GM21447 (cell line): Measurements from ENCODE around the gene ITPKA.

ENCODE experiments used
- ATAC-seq: cut with Tn5 transposase; IDR thresholded peaks from one replicate; pipeline ENCODE4 v1.9.1; 2021; ENCODE audit not compliant: unreplicated experiment

Gene ITPKA

DNA sequence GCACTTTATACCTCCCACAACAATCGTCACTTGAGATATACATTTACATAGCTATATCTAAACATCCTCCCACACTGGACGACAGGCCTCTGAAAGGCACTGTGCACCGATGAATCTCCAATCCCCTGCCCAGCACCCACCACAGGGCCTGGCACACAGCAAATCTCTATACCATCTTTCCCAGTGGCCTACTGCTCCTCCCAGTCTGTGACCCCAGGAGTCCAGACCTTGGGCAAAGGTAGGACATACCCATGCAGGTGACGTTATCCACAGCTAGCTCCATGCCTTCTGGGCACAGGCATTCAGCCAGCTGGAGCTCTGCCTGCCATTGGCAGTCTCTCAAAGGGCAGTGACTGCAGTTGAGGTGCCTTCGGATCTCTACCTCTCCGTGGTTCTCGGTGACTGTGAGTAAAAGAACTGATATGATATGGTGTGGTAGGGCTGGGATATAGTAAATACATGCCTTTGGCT is 14.2 kb downstream of the ITPKA start:
- no peak for ATAC-seq

DNA sequence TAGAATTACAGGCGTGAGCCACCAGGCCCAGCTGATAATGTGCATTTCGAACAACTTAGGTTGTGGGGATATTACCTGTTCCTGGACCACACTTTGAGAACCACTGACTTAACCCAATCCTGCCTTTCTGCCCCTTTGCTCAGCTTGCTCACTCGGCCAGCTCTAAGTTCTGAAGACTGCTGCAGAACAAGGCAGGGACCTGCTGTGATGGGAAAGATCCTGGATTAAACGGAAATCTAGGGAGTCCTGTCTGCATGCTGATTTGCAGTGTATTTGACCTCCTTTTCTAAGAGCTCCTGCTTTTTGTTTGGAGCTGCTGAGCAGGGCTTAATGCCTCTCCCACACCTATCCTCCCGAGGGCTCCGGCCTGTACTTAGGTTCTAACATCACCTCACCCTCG is 17.1 kb downstream of the ITPKA start:
- no peak for ATAC-seq

DNA sequence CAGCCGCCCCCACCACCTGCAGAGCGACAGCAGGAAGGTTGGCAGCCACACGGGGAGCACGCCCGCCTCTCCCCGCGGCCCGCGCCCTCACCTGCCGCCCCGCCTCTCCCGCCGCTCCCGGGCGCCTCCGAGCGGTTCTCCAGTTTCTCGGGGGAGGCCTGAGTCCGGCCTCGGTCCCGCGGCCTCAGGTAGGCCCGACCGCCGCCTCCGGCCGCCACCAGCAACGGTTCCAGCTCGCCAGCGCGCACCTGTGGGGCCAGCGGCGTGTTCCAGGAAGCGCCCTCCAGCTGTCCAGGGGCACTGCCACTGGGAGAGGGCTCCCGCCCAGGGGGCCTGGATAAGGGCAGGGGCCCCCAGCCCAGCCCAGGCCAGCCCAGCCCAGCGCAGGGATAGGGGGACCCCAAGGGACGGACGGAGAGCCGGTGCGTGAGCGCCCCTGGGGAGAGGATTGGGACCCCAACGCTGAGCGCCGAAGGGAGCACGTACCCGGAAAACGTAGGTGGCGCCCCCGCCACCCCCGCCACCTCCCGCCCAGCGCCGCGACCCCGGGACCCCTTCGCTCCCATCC is 17.7 kb downstream of the ITPKA start:
- ATAC-seq, result no peak

DNA sequence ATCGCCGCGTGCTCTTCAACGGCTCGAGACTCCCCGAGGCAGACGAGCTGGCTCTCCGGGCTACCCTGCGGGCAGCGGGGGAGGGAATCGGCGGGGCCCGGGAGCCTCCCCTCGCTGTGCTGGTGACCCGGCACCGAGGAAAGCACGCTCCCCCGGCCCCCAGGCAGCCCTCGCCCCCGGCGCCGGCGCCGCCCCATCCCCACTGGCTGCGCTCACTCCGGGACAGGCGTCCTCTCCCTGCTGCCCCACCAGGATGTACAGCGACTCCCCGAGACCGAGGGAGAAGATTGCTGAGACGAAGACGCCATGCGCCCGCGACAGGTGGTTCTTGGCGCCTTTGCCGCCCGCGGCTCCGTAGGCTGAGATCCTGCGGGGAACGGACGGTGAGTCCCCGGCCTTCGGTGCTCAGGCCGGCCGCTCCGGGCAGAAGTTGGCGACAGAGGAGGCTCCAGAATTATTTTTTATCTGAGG is 18.3 kb downstream of the ITPKA start:
- no peak for ATAC-seq

DNA sequence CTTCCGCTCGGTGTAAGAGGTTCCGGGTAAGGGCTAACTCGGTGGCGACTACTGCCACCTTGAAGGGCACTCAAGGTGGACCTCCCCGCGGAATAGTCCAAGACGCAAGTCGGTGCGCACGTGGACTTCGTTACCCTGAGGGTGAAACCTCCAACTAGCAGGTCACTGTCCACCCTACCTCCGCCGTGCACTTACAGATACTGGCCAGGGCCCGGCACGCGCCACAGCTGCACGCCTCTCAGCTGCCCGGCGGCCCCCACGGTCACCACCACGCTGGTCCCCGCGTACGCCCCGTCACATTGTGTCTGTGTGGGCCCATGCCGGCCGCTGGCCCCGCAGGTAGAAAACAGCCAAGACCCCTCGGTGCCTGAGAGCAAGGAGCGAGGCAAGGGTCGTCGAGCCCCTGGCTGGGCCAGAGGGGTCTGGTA is 18.9 kb downstream of the ITPKA start:
- no peak for ATAC-seq

DNA sequence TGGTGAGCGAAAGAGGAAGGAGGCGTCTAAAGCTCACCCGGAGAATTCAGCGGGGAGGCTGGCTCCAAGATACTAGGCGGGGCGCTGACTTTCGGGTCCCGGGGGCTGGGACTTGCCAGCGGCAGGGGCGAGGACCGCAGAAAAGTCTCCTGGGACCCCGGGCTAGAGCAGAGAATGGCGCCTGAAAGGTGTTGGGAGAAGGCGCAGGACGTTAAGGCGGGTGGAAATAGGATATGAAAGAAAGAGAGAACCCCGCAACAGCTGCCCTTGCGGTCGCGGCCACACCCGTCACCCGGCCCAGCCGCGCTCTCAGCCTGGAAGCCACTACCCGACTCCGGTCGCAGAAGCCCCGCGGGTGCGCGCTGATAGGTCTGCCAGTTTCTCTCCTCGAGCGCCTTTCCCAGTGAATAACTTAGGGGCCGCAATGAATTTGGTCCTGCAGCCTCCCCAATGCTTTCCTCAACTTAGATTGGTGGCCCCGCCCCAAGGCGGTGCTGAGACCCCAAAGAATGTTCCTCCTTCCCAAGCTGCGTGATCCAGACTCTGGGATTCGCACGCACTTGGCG is 19.3 kb downstream of the ITPKA start:
- ATAC-seq, result no peak

DNA sequence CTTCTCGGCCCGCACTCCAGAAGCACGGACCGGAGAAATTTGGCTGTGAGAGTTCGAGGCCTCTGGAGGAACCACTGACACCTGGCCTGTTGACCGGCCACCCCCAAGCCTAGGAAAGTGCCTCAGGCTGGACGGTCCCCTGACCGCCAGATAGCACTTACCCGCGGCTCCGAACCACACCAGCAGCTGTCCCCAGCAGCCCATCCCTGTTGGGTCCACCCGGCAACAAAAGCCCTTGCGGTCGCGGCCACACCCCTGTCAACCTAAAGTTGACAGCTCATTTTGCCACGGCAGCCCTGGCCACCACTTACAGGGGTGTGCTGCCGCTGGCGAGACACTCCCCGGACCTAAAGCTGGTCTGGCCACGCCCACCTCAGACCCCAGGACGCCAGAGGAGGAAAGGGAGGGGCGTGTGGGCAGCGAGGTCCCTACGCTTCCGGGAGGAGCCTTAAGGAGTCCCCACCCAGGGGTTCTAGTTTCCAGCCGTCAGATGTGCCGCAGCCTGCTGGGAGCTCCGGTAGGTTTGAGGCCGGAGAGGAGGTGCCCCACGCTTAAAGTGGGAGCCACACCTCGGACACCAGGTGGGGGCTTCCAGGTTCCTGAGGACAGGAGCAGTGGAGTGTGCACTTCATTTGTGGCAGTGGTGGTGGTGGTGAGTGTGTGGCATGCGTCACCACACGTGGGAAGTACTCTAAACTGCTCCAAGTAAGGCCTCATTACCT is 20.0 kb downstream of the ITPKA start, which contains the start of gene LTK:
Gene LTK, minus strand, starts transcription at position 322 of the 722 bp plus-strand sequence. Its CDS starts 118 bp downstream, at position 204.
- ATAC-seq, result no peak

DNA sequence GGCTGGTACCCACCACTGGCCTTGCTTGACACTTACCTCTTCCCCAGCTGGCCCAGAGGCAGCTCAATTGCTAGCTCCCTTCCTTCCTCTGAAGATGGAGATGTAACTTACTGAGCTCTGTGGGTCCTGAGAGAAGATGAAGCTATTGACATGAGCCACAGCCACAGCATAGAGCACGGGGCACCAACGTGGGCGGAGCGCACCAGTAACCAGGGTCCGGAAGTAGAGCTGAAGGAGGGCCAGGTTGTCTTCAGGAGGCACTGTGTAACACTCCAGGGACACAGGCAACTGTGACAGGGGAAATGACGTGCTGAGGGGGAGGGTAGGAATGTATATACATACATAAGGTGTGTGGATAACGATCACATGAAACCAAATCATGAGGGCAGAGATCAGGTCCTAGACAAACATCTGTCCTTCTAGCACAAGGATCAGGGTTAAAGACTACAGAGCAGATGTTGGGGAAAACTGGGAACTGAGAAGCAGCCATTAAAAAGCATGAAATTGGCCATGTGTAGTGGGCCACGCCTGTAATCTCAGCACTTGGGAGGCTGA is 24.3 kb downstream of the ITPKA start:
- no peak for ATAC-seq

DNA sequence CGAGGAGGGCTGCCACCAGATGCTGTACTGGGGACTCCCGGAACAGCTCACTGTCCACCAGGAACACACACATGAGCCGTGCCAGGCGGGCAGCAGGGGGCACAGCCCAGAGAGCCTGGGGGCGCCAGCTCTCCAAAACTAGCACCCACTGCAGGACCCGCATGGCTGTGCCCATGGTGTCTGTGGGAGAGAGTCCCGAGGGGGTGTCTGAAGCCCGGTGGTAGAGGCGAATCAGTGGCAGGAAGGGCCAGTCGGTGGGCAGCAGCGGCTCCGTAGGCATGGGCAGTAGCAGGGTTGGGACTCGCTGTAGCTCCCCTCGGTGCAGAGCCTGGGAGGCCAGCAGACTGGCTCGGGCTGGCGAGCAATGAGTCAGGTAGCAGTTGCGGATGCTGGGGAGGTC is 27.0 kb downstream of the ITPKA start:
- no peak for ATAC-seq

DNA sequence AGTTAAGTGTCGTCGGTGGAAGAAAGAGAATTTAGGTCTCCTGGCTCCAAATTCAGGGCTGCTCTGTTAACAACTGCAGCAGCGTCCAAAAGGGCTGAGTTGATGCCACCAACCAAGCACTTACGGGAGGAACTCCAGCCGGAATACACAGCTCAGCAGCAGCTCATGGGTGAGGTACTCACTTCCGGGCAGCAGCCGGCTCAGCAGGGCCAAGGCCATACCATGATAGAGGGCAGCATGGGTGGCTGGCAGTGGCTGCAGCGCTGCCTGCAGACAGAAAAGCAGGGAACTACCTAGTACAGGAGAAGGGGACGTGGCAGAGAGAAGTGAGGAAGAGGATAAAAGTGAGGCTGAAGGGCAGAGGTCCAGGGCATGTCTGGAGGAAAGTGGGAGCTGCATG is 27.9 kb downstream of the ITPKA start:
- no peak for ATAC-seq

DNA sequence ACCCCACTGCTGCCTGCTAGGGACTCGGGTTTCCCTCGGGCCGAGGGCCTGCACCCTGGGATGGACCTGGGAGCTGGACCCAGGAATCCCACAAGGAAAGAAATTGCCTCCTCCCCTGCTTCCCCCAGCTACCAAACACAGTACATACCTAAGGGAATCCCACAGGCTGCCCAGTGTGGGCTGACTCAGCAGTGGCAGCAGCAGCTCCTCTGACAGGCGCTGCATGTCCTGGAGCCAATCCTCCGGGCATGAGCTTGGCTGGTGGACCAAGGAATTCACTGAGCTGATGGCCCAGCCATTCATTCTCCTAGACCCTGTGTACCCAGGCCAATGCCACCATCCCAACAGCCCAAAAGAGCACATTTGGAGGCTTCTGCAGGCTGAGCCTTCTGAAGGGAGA is 29.4 kb downstream of the ITPKA start:
- ATAC-seq, result no peak

DNA sequence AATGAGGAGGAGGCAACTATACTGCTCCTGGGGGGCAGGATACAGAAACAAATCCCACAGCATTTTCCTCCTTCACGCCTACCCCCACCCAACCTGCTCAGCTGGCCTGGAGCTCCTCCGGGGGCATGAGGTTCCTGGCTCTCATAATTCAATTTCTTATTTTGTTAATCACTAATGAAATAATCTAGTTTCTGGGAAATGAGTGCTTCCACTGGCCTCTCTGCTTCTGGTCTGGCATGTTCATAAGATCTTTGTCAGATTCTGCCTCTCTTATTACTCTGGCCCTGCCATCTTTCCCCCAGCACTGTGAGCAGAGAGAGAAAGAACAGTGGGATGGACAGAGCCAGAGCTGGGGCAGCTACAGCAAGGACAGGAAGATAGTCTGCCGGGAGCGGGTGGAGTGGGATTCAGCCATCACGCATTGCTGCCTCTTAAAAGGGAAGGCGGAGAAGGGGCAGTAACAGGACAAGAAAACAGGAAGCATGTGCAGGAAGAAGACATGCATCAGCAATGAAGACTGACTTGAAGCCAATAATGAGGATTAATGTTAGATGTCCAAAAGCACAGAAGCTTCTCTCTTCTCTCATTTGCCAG is 36.8 kb downstream of the ITPKA start:
- ATAC-seq, result no peak

DNA sequence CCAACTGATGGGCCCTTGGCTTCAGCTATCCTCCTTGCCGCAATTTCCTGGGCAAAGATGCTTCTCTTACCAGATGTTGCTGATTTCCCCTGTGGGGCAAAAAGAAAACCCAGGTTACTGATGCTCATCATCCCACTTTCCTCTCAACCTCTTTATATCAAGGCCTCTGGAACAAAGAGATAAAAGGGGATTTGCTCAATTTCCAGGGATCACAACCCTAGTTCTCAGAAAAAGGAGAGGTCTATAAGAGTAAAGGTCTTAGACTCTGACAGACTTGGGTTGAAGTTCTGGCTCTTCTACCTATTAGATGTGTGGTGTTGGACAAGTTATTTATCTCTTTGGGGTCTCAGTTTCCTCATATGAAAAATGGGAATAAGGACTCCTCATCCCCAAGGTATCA is 41.9 kb downstream of the ITPKA start:
- no peak for ATAC-seq

DNA sequence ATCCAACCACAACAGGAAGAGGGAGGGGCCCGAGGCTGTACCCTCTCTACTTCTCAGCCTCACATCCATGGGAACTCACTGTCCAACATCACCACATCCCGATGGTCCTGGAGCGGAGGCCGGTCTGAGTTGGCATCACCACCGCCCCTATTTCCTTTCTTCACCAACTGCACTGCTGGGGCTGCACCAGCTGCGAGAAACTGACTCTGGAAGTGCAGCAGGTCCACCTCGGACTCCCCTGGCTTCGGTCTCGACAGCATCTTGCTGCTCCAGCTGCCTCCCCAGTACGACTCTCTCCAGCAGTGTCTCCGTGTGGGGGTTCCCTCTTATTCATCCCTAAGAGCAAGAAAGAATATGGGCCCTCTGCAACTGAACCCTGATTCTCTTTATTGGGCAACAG is 43.2 kb downstream of the ITPKA start:
- ATAC-seq, result no peak

DNA sequence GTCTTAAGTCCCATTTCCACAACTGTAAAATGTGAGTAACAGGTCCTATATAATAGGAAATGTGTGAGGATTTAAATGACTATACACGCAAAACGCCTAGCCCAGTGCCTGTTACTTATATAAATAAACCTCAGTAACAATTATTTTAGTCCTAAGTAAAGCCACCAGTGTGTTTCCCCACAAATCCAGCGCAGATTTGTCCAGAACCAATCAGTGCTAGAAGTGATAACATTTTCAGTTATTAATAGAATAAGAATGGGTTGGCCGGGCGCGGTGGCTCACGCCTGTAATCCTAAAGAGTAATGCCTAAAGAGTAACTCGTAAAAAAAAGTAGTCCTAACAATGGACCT is 49.8 kb downstream of the ITPKA start:
- no peak for ATAC-seq

DNA sequence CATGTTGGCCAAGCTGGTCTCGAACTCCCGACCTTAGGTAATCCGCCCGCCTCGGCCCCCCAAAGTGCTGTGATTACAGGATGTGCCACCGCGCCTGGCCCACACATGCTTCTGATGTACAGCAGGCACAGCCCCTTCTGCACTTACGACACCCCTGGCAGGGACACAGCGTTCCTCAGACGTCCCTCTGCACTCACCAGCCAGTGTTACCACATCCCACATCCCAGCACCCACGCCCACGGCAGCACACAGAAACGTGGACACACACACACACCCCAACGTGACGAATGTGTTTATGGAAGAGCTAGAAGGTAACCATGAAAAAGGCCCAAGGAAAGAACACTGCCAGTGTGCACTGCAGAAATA is 51.0 kb downstream of the ITPKA start:
- no peak for ATAC-seq

DNA sequence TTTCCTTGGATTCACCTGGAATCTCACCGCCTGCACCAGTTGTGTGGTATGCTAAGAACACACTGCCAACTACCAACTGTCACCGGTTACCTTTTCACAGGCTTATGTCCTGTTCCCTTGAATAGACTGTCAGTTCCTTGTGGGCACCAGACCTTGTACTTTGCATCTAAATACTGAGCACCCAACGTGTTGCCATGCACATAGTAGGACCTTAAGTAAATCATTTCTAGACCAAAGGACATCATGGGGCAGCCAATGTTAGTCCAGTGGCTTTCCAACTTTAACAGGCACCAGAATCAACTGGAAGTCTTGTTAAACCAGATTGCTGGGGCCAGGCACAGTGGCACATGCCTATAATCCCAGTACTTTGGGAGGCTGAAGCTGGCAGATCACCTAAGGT is 51.5 kb downstream of the ITPKA start:
- ATAC-seq, result no peak

DNA sequence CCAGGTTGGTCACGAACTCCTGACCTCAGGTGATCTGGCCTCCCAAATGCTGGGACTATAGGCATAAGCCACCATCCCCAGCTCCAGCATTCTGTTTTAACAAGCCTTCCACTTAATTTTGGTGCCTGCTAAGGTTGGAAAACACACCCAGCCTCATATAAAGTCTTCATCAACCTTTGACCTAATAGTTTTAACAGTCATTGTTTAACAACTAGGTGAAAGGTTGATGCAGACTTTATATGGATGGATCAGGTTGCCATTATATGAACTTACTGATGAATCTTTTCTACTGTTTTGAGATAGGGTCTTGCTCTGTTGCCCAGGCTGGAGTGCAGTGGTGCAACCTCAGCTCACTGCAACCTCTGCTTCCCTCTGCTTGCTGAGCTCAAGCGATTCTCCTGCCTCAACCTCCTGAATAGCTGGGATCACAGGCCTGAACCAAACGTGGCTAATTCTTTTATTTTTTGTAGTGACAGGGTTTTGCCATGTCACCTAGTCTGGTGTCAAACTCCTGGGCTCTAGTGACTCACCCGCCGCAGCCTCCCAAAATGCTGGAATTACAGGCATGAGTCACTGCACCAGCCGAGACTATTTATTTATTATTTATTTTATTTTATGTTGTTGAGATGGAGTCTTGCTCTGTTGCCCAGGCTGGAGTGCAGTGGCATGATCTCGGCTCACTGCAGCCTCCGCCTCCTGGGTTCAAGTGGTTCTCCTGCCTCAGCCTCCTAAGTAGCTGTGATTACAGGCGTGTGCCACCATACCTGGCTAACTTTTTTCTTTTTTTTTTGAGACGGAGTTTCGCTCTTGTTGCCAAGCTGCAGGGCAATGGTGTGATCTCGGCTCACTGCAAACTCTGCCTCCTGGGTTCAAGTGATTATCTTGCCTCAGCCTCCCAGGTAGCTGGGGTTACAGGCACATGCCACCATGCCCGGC is 53.4 kb downstream of the ITPKA start:
- ATAC-seq, result no peak

DNA sequence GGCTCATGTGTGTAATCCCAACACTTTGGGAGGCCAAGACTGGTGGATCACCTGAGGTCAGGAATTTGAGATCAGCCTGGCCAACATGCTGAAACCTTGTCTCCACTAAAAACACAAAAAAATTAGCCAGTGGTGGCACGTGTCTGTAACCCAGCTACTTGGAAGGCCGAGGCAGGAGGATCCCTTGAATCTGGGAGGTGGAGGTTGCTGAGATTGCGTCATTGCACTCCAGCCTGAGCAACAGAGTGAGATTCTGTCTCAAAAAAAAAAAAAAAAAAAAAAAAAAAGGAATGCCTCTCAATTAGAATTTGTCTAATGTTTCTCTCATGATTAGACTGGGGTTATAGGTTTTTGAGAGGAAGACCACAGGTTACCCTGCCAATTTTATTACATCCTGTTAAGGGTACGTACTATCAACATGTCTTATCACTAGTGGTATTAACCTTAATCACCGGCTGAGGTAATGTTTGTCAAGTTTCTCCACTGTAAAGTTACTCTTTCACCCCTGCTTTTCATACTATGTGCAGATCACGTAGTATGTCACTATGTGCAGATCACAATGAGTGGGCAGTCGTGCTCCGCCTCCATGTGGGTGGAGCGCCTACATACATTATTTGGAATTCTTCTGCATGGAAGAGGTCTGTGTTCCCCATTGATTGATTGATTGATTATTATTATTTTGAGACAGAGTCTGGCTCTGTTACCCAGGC is 56.5 kb downstream of the ITPKA start:
- ATAC-seq, result no peak
